ENCODE data around the gene MAGEA2B.
"Not testable (repeated sequence)": the region's sequence is repeated elsewhere in the genome, so short reads cannot be mapped to it uniquely, and the experiment has no call there.

Gene MAGEA2B, protein sequence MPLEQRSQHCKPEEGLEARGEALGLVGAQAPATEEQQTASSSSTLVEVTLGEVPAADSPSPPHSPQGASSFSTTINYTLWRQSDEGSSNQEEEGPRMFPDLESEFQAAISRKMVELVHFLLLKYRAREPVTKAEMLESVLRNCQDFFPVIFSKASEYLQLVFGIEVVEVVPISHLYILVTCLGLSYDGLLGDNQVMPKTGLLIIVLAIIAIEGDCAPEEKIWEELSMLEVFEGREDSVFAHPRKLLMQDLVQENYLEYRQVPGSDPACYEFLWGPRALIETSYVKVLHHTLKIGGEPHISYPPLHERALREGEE

GRCh38 chrX:152713815-152714787 is at the start of gene MAGEA2B:
Gene MAGEA2B (plus strand): TSS chrX:152714628. CDS start chrX:152717107, 2,479 bp downstream.
- not testable (repeated sequence) for DNase-seq

- DNase-seq: no peak
These were observed 40.3 kb upstream of the MAGEA2B start for GRCh38 chrX:152674135-152674534.

GRCh38 chrX:152674652-152675051 is 39.8 kb upstream of the MAGEA2B start:
- DNase-seq: not testable (repeated sequence)

GRCh38 chrX:152681012-152681411 is 33.4 kb upstream of the MAGEA2B start:
- DNase-seq: not testable (repeated sequence)

GRCh38 chrX:152697952-152698931 is 16.2 kb upstream of the MAGEA2B start, which contains the start of gene MAGEA3:
Gene MAGEA3 (plus strand): TSS chrX:152698794. CDS start chrX:152700833, 2,039 bp downstream.
- not testable (repeated sequence) for DNase-seq

- DNase-seq: not testable (repeated sequence)
These were observed 14.0 kb upstream of the MAGEA2B start for GRCh38 chrX:152700390-152700789.

DNA sequence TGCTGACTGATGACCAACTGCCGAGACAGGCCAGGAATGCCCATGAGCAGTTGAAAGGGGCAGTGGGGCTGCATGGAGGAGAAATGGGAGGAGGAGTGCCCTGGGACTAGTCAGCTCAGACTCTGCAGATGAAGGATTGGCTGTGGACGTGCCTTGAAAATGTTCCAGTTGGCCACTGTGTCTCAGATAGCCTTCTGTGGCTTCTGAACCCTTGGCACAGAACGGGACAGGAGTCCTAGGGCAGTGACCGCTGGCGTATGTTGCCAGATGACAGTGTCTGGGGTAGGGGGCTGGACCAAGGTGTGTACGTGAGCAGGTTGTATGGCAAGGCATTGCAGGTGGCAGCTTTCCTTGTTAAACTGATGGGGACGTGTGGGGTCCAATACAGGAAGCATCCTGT is 7.9 kb upstream of the MAGEA2B start:
- not testable (repeated sequence) for DNase-seq

DNA sequence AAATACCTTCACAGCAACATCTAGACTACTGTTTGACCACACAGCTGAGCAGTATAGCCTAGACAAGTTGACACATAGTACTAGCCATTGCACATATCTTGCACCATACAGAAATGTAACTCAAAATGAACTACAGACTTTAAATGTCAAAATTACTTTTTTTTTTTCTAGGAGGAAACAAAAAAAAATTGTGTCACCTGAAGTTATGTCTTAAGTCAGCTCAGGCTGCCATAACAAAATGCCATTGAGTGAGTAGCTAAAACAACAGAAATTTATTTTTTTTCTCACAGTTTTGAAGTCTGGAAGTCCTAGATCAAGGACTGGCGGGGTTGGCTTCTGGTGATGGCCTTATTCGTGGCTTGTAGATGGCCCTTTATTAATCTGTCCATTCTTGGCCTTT is 5.3 kb upstream of the MAGEA2B start, which contains the start of gene CSAG2:
Gene CSAG2 (minus strand): TSS at position 101 of the 400 bp plus-strand sequence. CDS start 161 bp downstream, outside the sequence.
- not testable (repeated sequence) for DNase-seq

GRCh38 chrX:152713195-152713594 is 1.2 kb upstream of the MAGEA2B start:
- not testable (repeated sequence) for DNase-seq

DNA sequence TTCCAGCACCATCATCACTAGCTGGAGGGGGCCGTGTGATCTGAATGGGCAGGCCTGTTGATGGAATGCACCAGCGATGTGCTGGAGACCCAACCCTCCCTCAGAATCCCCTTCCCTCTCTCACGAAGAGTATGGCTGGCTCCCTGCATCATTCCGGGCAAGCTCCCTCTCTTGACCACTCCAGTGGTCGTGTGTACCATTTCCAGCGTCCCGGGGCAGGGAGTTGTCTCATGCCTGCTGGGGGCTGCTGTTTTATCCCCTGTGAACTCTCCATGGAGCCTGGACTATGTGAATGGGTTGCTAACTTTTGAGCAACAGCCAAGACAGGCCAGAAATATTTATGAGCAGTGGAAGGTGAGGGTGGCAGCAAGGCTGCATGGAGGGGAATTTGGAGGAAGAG is 11.0 kb downstream of the MAGEA2B start:
- no peak for DNase-seq

- DNase-seq: no peak
These were observed 19.0 kb downstream of the MAGEA2B start, which contains the start of the genes CSAG1 and MAGEA12 for GRCh38 chrX:152733261-152733975. Gene CSAG1 (minus strand): TSS chrX:152733721. CDS start chrX:152732460, 1,261 bp downstream. Gene MAGEA12 (plus strand): TSS chrX:152733757. CDS start chrX:152736162, 2,405 bp downstream.

DNA sequence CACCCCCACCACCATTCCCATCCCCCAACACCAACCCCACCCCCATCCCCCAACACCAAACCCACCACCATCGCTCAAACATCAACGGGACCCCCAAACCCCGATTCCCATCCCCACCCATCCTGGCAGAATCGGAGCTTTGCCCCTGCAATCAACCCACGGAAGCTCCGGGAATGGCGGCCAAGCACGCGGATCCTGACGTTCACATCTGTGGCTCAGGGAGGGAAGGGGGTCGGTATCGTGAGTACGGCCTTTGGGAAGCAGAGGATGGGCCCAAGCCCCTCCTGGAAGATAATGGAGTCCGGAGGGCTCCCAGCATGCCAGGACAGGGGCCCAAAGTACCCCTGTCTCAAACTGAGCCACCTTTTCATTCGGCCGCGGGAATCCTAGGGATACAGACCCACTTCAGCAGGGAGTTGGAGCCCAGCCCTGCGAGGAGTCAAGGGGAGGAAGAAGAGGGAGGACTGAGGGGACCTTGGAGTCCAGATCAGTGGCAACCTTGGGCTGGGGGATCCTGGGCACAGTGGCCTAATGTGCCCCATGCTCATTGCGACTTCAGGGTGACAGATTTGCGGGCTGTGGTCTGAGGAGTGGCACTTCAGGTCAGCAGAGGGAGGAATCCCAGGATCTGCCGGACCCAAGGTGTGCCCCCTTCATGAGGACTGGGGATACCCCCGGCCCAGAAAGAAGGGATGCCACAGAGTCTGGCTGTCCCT is 19.9 kb downstream of the MAGEA2B start:
- DNase-seq: not testable (repeated sequence)

- DNase-seq: no peak
These were observed 20.7 kb downstream of the MAGEA2B start for GRCh38 chrX:152735101-152735500.

DNA sequence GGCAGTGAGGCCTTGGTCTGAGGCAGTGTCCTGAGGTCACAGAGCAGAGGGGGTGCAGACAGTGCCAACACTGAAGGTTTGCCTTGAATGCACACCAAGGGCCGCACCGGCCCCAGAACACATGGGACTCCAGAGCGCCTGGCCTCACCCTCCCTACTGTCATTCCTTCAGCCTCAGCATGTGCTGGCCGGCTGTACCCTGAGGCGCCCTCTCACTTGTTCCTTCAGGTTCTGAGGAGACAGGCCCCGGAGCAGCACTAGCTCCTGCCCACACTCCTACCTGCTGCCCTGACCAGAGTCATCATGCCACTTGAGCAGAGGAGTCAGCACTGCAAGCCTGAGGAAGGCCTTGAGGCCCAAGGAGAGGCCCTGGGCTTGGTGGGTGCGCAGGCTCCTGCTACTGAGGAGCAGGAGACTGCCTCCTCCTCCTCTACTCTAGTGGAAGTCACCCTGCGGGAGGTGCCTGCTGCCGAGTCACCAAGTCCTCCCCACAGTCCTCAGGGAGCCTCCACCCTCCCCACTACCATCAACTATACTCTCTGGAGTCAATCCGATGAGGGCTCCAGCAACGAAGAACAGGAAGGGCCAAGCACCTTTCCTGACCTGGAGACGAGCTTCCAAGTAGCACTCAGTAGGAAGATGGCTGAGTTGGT is 21.6 kb downstream of the MAGEA2B start:
- DNase-seq: no peak

DNA sequence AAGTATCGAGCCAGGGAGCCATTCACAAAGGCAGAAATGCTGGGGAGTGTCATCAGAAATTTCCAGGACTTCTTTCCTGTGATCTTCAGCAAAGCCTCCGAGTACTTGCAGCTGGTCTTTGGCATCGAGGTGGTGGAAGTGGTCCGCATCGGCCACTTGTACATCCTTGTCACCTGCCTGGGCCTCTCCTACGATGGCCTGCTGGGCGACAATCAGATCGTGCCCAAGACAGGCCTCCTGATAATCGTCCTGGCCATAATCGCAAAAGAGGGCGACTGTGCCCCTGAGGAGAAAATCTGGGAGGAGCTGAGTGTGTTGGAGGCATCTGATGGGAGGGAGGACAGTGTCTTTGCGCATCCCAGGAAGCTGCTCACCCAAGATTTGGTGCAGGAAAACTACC is 22.1 kb downstream of the MAGEA2B start:
- DNase-seq: not testable (repeated sequence)

DNA sequence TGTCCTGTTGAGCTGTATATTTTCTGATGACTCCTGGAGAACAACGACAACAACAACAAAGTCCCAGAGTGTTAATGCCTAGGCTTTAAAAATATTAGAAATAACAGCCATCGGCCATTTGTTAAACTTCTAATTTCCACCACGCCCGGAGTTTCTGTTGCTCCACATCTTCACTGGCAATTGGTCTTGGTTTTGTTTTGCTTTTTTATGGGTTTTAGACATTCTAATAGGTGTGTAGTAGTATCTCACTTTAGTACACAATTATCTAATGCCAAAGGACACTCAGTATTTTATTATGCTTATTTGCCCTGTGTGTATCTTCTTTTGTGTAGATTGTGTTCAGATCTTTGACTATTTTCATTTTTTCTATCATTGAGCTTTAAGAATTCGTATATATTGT is 24.1 kb downstream of the MAGEA2B start:
- no peak for DNase-seq

DNA sequence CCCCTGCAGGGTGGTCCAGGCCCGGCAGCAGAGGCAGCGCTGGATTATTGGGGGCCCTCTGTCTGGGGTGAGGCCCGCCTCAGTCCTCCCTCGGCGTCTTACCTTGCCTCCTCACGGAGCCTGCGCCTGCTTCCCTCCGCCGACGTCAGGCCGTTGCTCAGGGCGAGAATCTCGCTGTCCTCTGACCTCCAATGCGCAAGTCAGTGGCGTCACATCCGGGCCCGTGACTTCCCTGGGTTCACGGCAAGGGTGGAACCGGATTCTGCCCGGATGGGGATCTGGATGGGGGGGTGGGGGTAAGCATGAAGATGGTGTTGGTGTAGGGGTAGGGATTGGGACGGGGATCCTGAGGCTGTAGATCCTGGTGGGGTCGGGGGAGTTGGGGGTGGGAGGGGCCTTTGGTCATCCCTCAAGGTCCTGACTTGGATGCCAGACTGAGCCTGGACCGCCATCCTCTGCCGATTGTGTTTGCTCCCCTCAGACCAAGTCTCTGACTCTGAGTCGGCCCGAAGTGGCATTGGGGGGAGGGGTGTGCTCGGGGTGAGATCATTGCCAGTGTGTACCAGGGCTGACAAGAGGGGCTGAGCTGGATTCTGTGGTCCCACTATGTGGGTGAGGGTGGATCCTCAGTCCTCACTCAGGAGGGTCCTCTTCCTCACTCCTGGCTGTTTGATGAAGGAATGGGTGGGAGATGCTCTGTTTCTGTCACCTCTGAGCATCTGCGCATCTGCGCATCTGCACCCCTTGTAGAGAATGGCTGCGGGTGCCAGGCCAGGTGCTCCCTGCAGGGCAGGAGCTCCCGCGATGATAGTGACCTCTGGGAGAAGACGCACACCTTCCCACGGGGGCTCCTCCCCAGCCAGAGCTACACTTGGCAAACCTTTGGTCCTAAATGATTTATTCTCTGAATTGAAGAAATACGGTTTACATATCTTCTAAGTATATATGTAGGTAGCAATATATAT is 39.5 kb downstream of the MAGEA2B start, which contains the start of gene MAGEA2:
Gene MAGEA2 (minus strand): TSS at position 157 of the 965 bp plus-strand sequence. CDS start 2,479 bp downstream, outside the sequence.
- DNase-seq: not testable (repeated sequence)

DNA sequence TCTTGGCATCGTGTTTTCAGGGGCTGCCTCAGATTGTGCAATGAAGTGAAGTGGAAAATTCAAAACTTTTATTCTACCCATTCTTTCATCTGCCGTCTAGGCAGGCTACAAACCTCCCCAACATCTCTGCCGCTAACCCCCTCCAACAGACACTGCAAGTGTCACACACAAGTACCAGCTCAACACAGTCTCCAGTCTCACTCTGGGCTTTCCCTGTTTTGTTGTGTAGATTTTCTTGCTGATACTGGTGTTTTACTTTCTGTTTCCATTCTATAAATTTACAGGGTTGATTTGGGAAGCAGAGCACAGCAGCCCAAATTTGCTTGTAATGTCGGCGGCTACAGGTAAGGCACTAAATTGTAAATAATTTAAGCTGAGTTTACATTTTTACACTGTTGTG is 40.4 kb downstream of the MAGEA2B start:
- not testable (repeated sequence) for DNase-seq

Data from activated CD4-positive, alpha-beta T cell treated with anti-CD3 and anti-CD28 coated beads, Interleukin-2, amount 50 U/mL, for 16 hours (primary cell).